Esophagus squamous epithelium (tissue), 4 donors: ENCODE measurements around the gene GDPD5.

Source experiments
- CTCF ChIP-seq, 6 experiments: fragments of 450-650 bp in 4 of 6; fragments of 200-600 bp in 2 of 6; sonication (generic) in 2 of 6; IDR thresholded peaks; one replicate each; pipeline ENCODE4 v1.5.1; 2016 to 2019; ENCODE audit warnings: antibody characterized with exemption in 6 of 6, mild to moderate bottlenecking in 4 of 6, moderate library complexity in 4 of 6
- POLR2A ChIP-seq, 4 donors: fragments of 450-650 bp; IDR thresholded peaks; one replicate each; pipeline ENCODE4 v1.6.1; 2017; ENCODE audit warnings: antibody characterized with exemption in 4 of 4, mild to moderate bottlenecking in 4 of 4, moderate library complexity in 3 of 4

GRCh38 chr11:75481223-75481921 lies 44.4 kb downstream of the GDPD5 start:
- no peak for TF ChIP-seq CTCF (IDR thresholded peaks at IDR 0.05)
- no peak for TF ChIP-seq POLR2A (IDR thresholded peaks at IDR 0.05)
